Gastrocnemius medialis (tissue), 4 donors: ENCODE data around the gene MAPKAP1. TPM values are rescaled to one million over a fixed set of nuclear protein-coding genes. Genes with fewer than 3 reads are reported as not detected.

Source experiments
- ATAC-seq, 2 donors: fragments of 150-250 bp; one replicate each; pipeline ENCODE4 v1.9.1; 2016
- DNase-seq, 2 donors: peaks; one replicate each; pipeline ENCODE4 v3.0.0-alpha.2; 2019
- H3K27ac ChIP-seq, 4 donors: fragments of 200-600 bp; sonication (generic); 1 replicate in 1 of 4; 2 replicates in 3 of 4; pipeline ENCODE4 v1.5.1; 2016 to 2018; ENCODE audit warnings: mild to moderate bottlenecking in 2 of 4, moderate library complexity in 1 of 4
- H3K27me3 ChIP-seq, 3 donors: fragments of 200-600 bp; sonication (generic) in 2 of 3; 1 replicate in 1 of 3; 2 replicates in 2 of 3; pipeline versions ENCODE4 v1.5.1 to v1.6.0; 2016 to 2019; ENCODE audit warnings: mild to moderate bottlenecking in 1 of 3, moderate library complexity in 1 of 3
- H3K36me3 ChIP-seq, 2 donors: fragments of 200-600 bp; sonication (generic) in 1 of 2; one replicate each; pipeline ENCODE4 v1.5.1; 2017 to 2018
- H3K4me1 ChIP-seq, 2 donors: fragments of 200-600 bp; sonication (generic) in 1 of 2; one replicate each; pipeline ENCODE4 v1.5.1; 2016 to 2017; ENCODE audit warnings: mild to moderate bottlenecking in 2 of 2
- H3K4me3 ChIP-seq, 4 donors: fragments of 200-600 bp; sonication (generic) in 3 of 4; 1 replicate in 1 of 4; 2 replicates in 3 of 4; pipeline ENCODE4 v1.5.1; 2016 to 2019; ENCODE audit warnings: mild to moderate bottlenecking in 2 of 4
- H3K9me3 ChIP-seq, 3 donors: fragments of 200-600 bp; sonication (generic) in 2 of 3; 1 replicate in 1 of 3; 2 replicates in 2 of 3; pipeline ENCODE4 v1.5.1; 2016 to 2019
- POLR2A ChIP-seq, 2 donors: fragments of 450-650 bp; IDR thresholded peaks; one replicate each; pipeline ENCODE4 v1.6.1; 2017; ENCODE audit warnings: antibody characterized with exemption in 2 of 2, mild to moderate bottlenecking in 2 of 2, moderate library complexity in 2 of 2
- in situ Hi-C, 4 donors: fragments of 200-750 bp; cut with MboI; loops; one replicate each; pipeline versions ENCODE4 v1.15.0 to v1.8.0; 2017; ENCODE audit warnings: low sequenced_read_pairs in 4 of 4
- intact Hi-C: fragments of 100-400 bp; cut with DNase I; formaldehyde crosslinking; loops from one replicate; pipeline ENCODE4 v1.15.1; 2023; ENCODE audit warnings: low total_unique reads
- total RNA-seq, 4 donors: library from RNA; depleted of rRNA; stranded (reverse); fragments of >200 nt; gene quantifications; one replicate each; pipeline versions ENCODE4 v1.1.0 to v1.2.3, GENCODE V29; 2016
- TF ChIP-seq, protein P1 (sequence below), 5 experiments: fragments of 450-650 bp in 3 of 5; fragments of 200-600 bp in 2 of 5; sonication (generic) in 2 of 5; IDR thresholded peaks in 4 of 5; conservative IDR thresholded peaks in 1 of 5; 1 replicate in 4 of 5; 2 replicates in 1 of 5; pipeline ENCODE4 v1.5.1; 2016 to 2019; ENCODE audit warnings: antibody characterized with exemption in 5 of 5, mild to moderate bottlenecking in 3 of 5, moderate library complexity in 3 of 5

MAPKAP1 gene
- total RNA-seq, 4 donors from 2014 or later, result 58.2 to 123 (median 104) TPM

GRCh38 chr9:125561509-125562148 is 145.4 kb downstream of the MAPKAP1 start:
- peaks cover 6 to 8% of the 10 kb centered on the region in 2 donors for H3K4me1 ChIP-seq
- in situ Hi-C loops (no loop called here), intact Hi-C loops (no loop called here)
- H3K27ac ChIP-seq, result no peak overlapping the region
- ATAC-seq (peak in 1 of 2 donors; percentile 52), DNase-seq (no peak)
- no peaks in the 10 kb centered on the region for H3K9me3 ChIP-seq
- H3K4me3 ChIP-seq, result no peak overlapping the region
- no peaks in the 10 kb centered on the region for H3K27me3 ChIP-seq
- TF ChIP-seq, protein P1, sequence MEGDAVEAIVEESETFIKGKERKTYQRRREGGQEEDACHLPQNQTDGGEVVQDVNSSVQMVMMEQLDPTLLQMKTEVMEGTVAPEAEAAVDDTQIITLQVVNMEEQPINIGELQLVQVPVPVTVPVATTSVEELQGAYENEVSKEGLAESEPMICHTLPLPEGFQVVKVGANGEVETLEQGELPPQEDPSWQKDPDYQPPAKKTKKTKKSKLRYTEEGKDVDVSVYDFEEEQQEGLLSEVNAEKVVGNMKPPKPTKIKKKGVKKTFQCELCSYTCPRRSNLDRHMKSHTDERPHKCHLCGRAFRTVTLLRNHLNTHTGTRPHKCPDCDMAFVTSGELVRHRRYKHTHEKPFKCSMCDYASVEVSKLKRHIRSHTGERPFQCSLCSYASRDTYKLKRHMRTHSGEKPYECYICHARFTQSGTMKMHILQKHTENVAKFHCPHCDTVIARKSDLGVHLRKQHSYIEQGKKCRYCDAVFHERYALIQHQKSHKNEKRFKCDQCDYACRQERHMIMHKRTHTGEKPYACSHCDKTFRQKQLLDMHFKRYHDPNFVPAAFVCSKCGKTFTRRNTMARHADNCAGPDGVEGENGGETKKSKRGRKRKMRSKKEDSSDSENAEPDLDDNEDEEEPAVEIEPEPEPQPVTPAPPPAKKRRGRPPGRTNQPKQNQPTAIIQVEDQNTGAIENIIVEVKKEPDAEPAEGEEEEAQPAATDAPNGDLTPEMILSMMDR (IDR thresholded peaks at IDR 0.05 in 4 of 5, conservative IDR thresholded peaks at IDR 0.05 in 1 of 5), result no peak
- no peak for TF ChIP-seq POLR2A (IDR thresholded peaks at IDR 0.05)
- peaks cover 0 to 7% of the 10 kb centered on the region in 2 donors for H3K36me3 ChIP-seq

DNA sequence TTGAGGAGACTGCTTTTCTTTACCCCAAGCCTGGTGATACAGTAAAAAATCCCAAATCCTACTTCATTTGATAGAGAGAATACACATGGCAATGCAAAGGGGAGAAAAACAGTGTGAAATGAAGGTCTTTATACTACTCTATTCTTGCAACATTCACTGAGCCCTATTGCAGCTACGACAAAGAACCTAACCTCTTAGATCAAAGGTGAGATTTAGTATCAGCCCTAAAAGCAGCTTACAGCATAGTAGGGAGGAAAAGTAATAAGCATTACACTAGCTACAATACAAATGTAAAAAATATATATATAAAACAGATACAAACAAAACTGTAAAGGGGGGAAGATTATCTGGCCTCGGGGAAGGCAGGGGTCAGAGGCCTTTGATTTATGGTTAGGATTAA is 147.1 kb downstream of the MAPKAP1 start:
- ATAC-seq (no peak), DNase-seq (no peak)
- in situ Hi-C loops (no loop called here), intact Hi-C loops (no loop called here)
- H3K27ac ChIP-seq, result no peak overlapping the region
- peaks cover 6 to 8% of the 10 kb centered on the region in 2 donors for H3K4me1 ChIP-seq
- TF ChIP-seq, protein P1 (IDR thresholded peaks at IDR 0.05 in 4 of 5, conservative IDR thresholded peaks at IDR 0.05 in 1 of 5), result no peak
- no peak for TF ChIP-seq POLR2A (IDR thresholded peaks at IDR 0.05)
- H3K27me3 ChIP-seq, result no peaks in the 10 kb centered on the region
- H3K4me3 ChIP-seq, result no peak overlapping the region
- H3K9me3 ChIP-seq, result no peaks in the 10 kb centered on the region
- H3K36me3 ChIP-seq, result peaks cover 0 to 7% of the 10 kb centered on the region in 2 donors

DNA sequence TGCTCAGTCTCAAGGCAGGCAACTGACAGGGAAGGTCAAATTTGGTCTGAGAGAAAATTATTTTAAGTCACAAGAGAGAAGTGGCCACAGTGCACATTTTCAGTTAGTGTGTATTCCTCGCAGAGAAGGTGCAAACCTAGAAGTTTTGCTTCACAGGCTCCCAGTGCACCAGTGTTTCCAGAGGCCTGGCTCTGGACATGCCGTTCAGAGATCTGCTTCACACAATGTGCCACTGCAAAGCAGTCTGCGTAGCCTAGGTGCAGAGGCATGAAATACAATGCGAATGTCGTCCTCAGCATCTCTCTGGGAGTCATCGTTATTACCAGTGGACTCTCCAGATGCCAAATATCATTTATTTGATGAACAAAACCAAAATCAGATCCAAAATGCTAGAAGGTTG is 147.8 kb downstream of the MAPKAP1 start:
- intact Hi-C loops, result no loop called here
- peaks cover 0 to 7% of the 10 kb centered on the region in 2 donors for H3K36me3 ChIP-seq
- no peak overlapping the region for H3K27ac ChIP-seq
- peaks cover 6 to 8% of the 10 kb centered on the region in 2 donors for H3K4me1 ChIP-seq
- ATAC-seq (no peak), DNase-seq (no peak)
- no peaks in the 10 kb centered on the region for H3K27me3 ChIP-seq
- no peaks in the 10 kb centered on the region for H3K9me3 ChIP-seq
- H3K4me3 ChIP-seq, result no peak overlapping the region
- TF ChIP-seq, protein P1 (IDR thresholded peaks at IDR 0.05 in 4 of 5, conservative IDR thresholded peaks at IDR 0.05 in 1 of 5), result no peak
- no peak for TF ChIP-seq POLR2A (IDR thresholded peaks at IDR 0.05)
- in situ Hi-C loops, result no loop called here

- Histone ChIP-seq H3K4me3 (no peak overlapping the region), H3K27ac (no peak overlapping the region), H3K27me3 (no peaks in the 10 kb centered on the region), H3K4me1 (peaks cover 6 to 8% of the 10 kb centered on the region in 2 donors), H3K9me3 (no peaks in the 10 kb centered on the region), H3K36me3 (peaks cover 0 to 7% of the 10 kb centered on the region in 2 donors)
- ATAC-seq (peak; percentile 58 to 73), DNase-seq (peak; percentile 16 to 28)
- TF ChIP-seq POLR2A (IDR thresholded peaks at IDR 0.05), result no peak
- TF ChIP-seq, protein P1 (IDR thresholded peaks at IDR 0.05 in 4 of 5, conservative IDR thresholded peaks at IDR 0.05 in 1 of 5), result peak; percentile 50 to 72 (median 60)
- intact Hi-C loops, result loop anchor here (1.0 kb wide), 1 partner anchor 73 kb away; no protein-coding TSS in a partner anchor
- in situ Hi-C loops, result no loop called here
Measured at GRCh38 chr9:125558453-125559092, 148.4 kb downstream of the MAPKAP1 start.
